Fibroblast of villous mesenchyme (primary cell): ENCODE measurements around the gene ADCY10. TPM values are rescaled to one million over a fixed set of nuclear protein-coding genes. Genes with fewer than 3 reads are reported as not detected.
"Not testable (repeated sequence)": the region's sequence is repeated elsewhere in the genome, so short reads cannot be mapped to it uniquely, and the experiment has no call there.

Source experiments
- DNase-seq: peaks from one replicate; pipeline ENCODE4 v3.0.0-alpha.2; 2010; ENCODE audit warnings: low read depth
- H3K4me3 ChIP-seq: 2 replicates; pipeline ENCODE4 v1.5.1; 2011; ENCODE audit warnings: low read depth, mild to moderate bottlenecking, low read length
- CTCF ChIP-seq: IDR thresholded peaks from 2 replicates; pipeline ENCODE4 v1.5.1; 2012; ENCODE audit warnings: low read depth, mild to moderate bottlenecking, low read length; ENCODE audit not compliant: insufficient read depth
- total RNA-seq: library from RNA; depleted of rRNA; stranded (reverse); fragments of >200 nt; gene quantifications from 2 replicates; pipeline ENCODE4 v1.2.3, GENCODE V29; 2012

The ADCY10 gene
- total RNA-seq, 1 donor, result under 0.01 TPM

- H3K4me3 ChIP-seq, result no peak overlapping the region
- TF ChIP-seq CTCF, result no peak
- DNase-seq, result no peak
These were observed 71.1 kb downstream of the ADCY10 start for GRCh38 chr1:167842872-167843271.

- no peak for DNase-seq
- no peak for TF ChIP-seq CTCF
- no peak overlapping the region for H3K4me3 ChIP-seq
These were observed 72.4 kb downstream of the ADCY10 start for GRCh38 chr1:167841530-167841929.

- TF ChIP-seq CTCF, result no peak
- no peak overlapping the region for H3K4me3 ChIP-seq
- no peak for DNase-seq
These were observed 74.9 kb downstream of the ADCY10 start for GRCh38 chr1:167839009-167839408.

- no peak overlapping the region for H3K4me3 ChIP-seq
- DNase-seq, result no peak
- TF ChIP-seq CTCF, result no peak
These were observed 76.6 kb downstream of the ADCY10 start for GRCh38 chr1:167837326-167837725.

DNA sequence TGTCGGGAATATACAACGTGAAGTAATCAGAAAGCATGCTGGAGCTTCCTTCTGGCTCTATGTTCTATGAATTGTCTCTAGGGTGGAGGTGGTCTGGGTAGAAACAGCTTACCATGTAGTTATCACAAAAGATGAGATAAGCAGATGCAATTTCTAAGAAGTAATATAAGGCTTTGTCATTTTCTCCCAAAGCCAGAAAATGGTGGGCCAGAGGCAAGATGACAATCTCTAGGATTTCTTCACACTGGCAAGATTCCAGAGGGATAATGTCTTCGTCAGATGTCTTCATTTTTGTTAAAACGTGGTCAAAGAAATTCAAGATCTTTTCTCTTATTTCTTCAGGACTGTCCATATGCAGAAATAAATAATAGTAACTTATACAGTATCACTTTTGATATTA, 77.7 kb downstream of the ADCY10 start:
- TF ChIP-seq CTCF, result no peak
- H3K4me3 ChIP-seq, result no peak overlapping the region
- no peak for DNase-seq

DNA sequence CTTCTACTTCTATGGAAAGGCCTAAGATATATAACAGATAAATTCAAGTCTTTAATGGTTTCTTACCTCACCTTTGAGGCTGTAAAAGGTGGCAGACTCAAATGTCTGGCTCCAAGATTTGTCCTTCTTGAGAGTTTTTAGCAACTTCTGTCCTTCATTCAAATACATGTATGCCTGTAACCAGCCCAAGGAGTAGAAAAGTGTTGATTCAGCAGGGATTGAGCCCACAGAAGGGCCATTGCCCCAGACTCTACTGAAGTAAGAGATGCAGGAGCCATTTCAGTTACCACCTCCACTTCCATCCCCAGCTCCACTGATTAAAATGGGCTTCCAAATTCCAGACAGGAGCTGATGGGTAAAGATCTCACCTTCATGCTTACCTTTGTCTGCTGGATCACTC, 80.0 kb downstream of the ADCY10 start:
- no peak for TF ChIP-seq CTCF
- H3K4me3 ChIP-seq, result no peak overlapping the region
- no peak for DNase-seq

- no peak for TF ChIP-seq CTCF
- H3K4me3 ChIP-seq, result no peak overlapping the region
- DNase-seq, result no peak
These were observed 81.2 kb downstream of the ADCY10 start for GRCh38 chr1:167832693-167833092.

- H3K4me3 ChIP-seq, DNase-seq: not testable (repeated sequence)
These were observed 83.3 kb downstream of the ADCY10 start for GRCh38 chr1:167830668-167831067.
